CD4-positive, alpha-beta T cell (primary cell): Measurements from ENCODE around the gene SLC2A9. TPM values are rescaled to one million over a fixed set of nuclear protein-coding genes. Genes with fewer than 3 reads are reported as not detected.

ENCODE experiments used
- ATAC-seq: fragments of 200-7000 bp; cut with Tn5 transposase; one replicate; pipeline ENCODE4 v1.10.0; 2022; ENCODE audit warnings: mild to moderate bottlenecking; ENCODE audit not compliant: poor library complexity
- CTCF ChIA-PET: fragments of 350-600 bp; sonication (Branson Sonifier 250); formaldehyde crosslinking; loops from one replicate; lab custom pipeline; 2021; ENCODE audit warnings: antibody characterized with exemption, inconsistent platforms; lab: Charles Lee
- POLR2A ChIA-PET: fragments of 350-600 bp; sonication (Branson Sonifier 250); formaldehyde crosslinking; loops from one replicate; lab custom pipeline; 2021; ENCODE audit warnings: antibody characterized with exemption, inconsistent platforms; lab: Charles Lee
- DNase-seq, 14 experiments: peaks; one replicate each; pipeline ENCODE4 v3.0.0-alpha.2; 2013 to 2020; ENCODE audit warnings: mixed read lengths in 2 of 14
- H3K27ac ChIP-seq, 2 donors: one replicate each; pipeline versions ENCODE4 v1.5.1 to v1.7.0; 2013; ENCODE audit warnings: low read length in 2 of 2, low read depth in 1 of 2, mild to moderate bottlenecking in 1 of 2
- H3K27me3 ChIP-seq, 2 experiments: 1 replicate in 1 of 2; 2 replicates in 1 of 2; pipeline versions ENCODE4 v1.6.1 to v1.7.0; 2013; ENCODE audit warnings: low read length in 2 of 2, control low read depth in 1 of 2, mild to moderate bottlenecking in 1 of 2, moderate library complexity in 1 of 2; ENCODE audit not compliant: insufficient read depth in 2 of 2, control insufficient read depth in 1 of 2
- H3K36me3 ChIP-seq: one replicate; pipeline ENCODE4 v1.6.1; 2013; ENCODE audit warnings: low read length, control low read depth; ENCODE audit not compliant: insufficient read depth
- H3K4me1 ChIP-seq: one replicate; pipeline ENCODE4 v1.6.1; 2013; ENCODE audit warnings: low read length, control low read depth; ENCODE audit not compliant: insufficient read depth
- H3K4me3 ChIP-seq: one replicate; pipeline ENCODE4 v1.5.1; 2013; ENCODE audit warnings: mild to moderate bottlenecking, low read length, moderate library complexity
- H3K9me3 ChIP-seq, 2 experiments: 1 replicate in 1 of 2; 2 replicates in 1 of 2; pipeline versions ENCODE4 v1.6.1 to v1.7.0; 2013; ENCODE audit warnings: low read length in 2 of 2, mild to moderate bottlenecking in 2 of 2, control low read depth in 1 of 2, moderate library complexity in 1 of 2; ENCODE audit not compliant: control insufficient read depth in 1 of 2, insufficient read depth in 1 of 2
- H3K27ac Mint-ChIP-seq: one replicate; pipeline ENCODE4 v1.8.0; 2020; ENCODE audit warnings: mixed read lengths
- H3K27me3 Mint-ChIP-seq: one replicate; pipeline ENCODE4 v1.8.0; 2021; ENCODE audit warnings: mixed read lengths
- H3K36me3 Mint-ChIP-seq: one replicate; pipeline ENCODE4 v1.8.0; 2021; ENCODE audit warnings: low read depth, mixed read lengths
- H3K4me1 Mint-ChIP-seq: one replicate; pipeline ENCODE4 v1.8.0; 2021; ENCODE audit warnings: low read depth, mixed read lengths
- H3K4me3 Mint-ChIP-seq: one replicate; pipeline ENCODE4 v1.8.0; 2020; ENCODE audit warnings: mild to moderate bottlenecking, mixed read lengths
- H3K9me3 Mint-ChIP-seq: one replicate; pipeline ENCODE4 v1.8.0; 2020; ENCODE audit warnings: mixed read lengths
- CTCF ChIP-seq: fragments of 200-600 bp; IDR thresholded peaks from one replicate; pipeline ENCODE4 v1.8.0; 2022; ENCODE audit warnings: antibody characterized with exemption, mild to moderate bottlenecking
- intact Hi-C, 2 experiments: fragments of 100-400 bp; cut with DNase I in 1 of 2; cut with micrococcal nuclease in 1 of 2; formaldehyde crosslinking; loops; one replicate each; pipeline versions ENCODE4 v1.15.1 to v1.9.0; 2023 to 2025; cut with DNase I, micrococcal nuclease
- total RNA-seq, 174 experiments: library from RNA in 2 of 174; stranded (reverse) in 2 of 174; gene quantifications; one replicate each; pipeline ENCODE4 v1.2.3 and lab custom pipeline; 2021 to 2026

Gene SLC2A9
- total RNA-seq, 2 experiments from 2014 or later, result 2.2 to 3.6 TPM

DNA sequence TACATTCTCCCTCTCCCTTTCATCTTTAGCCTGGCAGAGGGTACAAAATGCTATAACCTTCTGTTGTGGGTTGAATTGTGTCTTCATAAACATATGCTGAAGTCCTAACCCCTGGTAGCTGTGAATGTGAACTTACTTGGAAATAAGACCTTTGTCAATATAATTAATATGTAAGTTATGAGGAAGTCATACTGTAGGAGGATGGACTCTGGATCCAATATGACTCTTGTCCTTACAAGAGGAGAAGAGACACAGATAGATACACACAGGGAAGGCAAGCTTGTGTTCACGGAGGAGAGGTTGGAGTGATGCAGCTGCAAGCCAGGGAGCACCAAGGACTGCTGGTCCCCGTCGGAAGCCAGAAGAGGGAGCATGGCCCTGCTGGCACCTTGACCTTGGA, 94.7 kb downstream of the SLC2A9 start:
- TF ChIP-seq CTCF, result no peak
- ChIA-PET CTCF (no interaction called here), POLR2A (no interaction called here)
- Histone ChIP-seq H3K27me3 (no peaks in the 10 kb centered on the region), H3K4me3 (no peak overlapping the region), H3K9me3 (no peaks in the 10 kb centered on the region), H3K36me3 (no peaks in the 10 kb centered on the region), H3K4me1 (no peaks in the 10 kb centered on the region), H3K27ac (no peak overlapping the region)
- no peaks in the 10 kb centered on the region for H3K27me3 Mint-ChIP-seq
- H3K27ac Mint-ChIP-seq, result no peak overlapping the region
- no peak overlapping the region for H3K4me3 Mint-ChIP-seq
- DNase-seq (no peak), ATAC-seq (no peak)
- no peaks in the 10 kb centered on the region for H3K36me3 Mint-ChIP-seq
- no peaks in the 10 kb centered on the region for H3K4me1 Mint-ChIP-seq
- intact Hi-C loops, result no loop called here
- H3K9me3 Mint-ChIP-seq, result no peaks in the 10 kb centered on the region

GRCh38 chr4:9925750-9926439, 95.4 kb downstream of the SLC2A9 start:
- Histone ChIP-seq H3K27me3 (no peaks in the 10 kb centered on the region), H3K9me3 (no peaks in the 10 kb centered on the region), H3K4me3 (no peak overlapping the region), H3K27ac (no peak overlapping the region), H3K36me3 (no peaks in the 10 kb centered on the region), H3K4me1 (no peaks in the 10 kb centered on the region)
- no peak for DNase-seq
- no peaks in the 10 kb centered on the region for H3K36me3 Mint-ChIP-seq
- POLR2A ChIA-PET, result no interaction called here
- no peak overlapping the region for H3K4me3 Mint-ChIP-seq
- no peaks in the 10 kb centered on the region for H3K27me3 Mint-ChIP-seq
- TF ChIP-seq CTCF, result no peak
- H3K27ac Mint-ChIP-seq, result no peak overlapping the region
- no peak for ATAC-seq
- intact Hi-C loops, result no loop called here
- CTCF ChIA-PET, result no interaction called here
- H3K4me1 Mint-ChIP-seq, result no peaks in the 10 kb centered on the region
- H3K9me3 Mint-ChIP-seq, result no peaks in the 10 kb centered on the region

DNA sequence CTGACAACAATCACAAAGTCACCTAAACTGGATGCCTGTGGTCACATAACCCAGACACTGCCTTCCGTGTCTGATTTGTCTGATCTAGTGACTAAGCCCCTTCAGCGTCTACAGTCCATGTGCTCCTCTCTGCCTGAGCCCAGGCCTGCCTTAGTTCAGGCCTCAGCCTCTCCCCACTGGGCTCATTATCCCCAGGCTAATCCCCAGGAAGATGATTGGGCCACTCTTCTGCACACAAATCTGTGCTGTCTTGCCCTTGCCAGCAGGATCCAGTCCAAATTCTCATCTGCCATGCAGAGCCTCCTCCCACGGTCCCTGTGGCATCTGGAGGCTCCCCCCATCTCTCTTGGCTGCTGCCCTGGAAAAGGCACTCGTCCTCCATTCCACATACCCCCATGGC, 96.5 kb downstream of the SLC2A9 start:
- Histone ChIP-seq H3K36me3 (no peaks in the 10 kb centered on the region), H3K4me3 (no peak overlapping the region), H3K4me1 (no peaks in the 10 kb centered on the region), H3K27ac (no peak overlapping the region), H3K9me3 (no peaks in the 10 kb centered on the region), H3K27me3 (no peaks in the 10 kb centered on the region)
- CTCF ChIA-PET, result no interaction called here
- Mint-ChIP-seq H3K9me3 (no peaks in the 10 kb centered on the region), H3K4me3 (no peak overlapping the region), H3K4me1 (no peaks in the 10 kb centered on the region), H3K27ac (no peak overlapping the region), H3K27me3 (no peaks in the 10 kb centered on the region), H3K36me3 (no peaks in the 10 kb centered on the region)
- TF ChIP-seq CTCF, result no peak
- intact Hi-C loops, result no loop called here
- POLR2A ChIA-PET, result no interaction called here
- DNase-seq (no peak), ATAC-seq (no peak)
